PFSK-1 (cell line): ENCODE measurements around the gene SSMEM1.

ENCODE experiments used
- FOXP2 ChIP-seq: optimal IDR thresholded peaks from 2 replicates; pipeline ENCODE3; 2011; ENCODE audit warnings: borderline replicate concordance, control low read depth, inconsistent platforms; ENCODE audit not compliant: insufficient read depth; ENCODE audit errors: extremely low read length, extremely low read depth
- POLR2AphosphoS5 ChIP-seq: IDR thresholded peaks from 2 replicates; pipeline ENCODE4 v1.6.1; 2012; ENCODE audit warnings: low read depth, mild to moderate bottlenecking, control low read depth, low read length, moderate library complexity
- REST ChIP-seq, 2 experiments: IDR thresholded peaks; 2 replicates each; pipeline versions ENCODE4 v1.6.1 to v1.8.0; 2011 to 2012; ENCODE audit warnings: low read depth in 2 of 2, low read length in 2 of 2, control low read depth in 1 of 2, inconsistent platforms in 1 of 2, mild to moderate bottlenecking in 1 of 2, moderate library complexity in 1 of 2; ENCODE audit not compliant: insufficient read depth in 1 of 2
- SIN3A ChIP-seq: IDR thresholded peaks from 2 replicates; pipeline ENCODE4 v1.6.1; 2012; ENCODE audit warnings: mild to moderate bottlenecking, low read length, moderate library complexity, borderline replicate concordance; ENCODE audit not compliant: insufficient read depth
- TAF1 ChIP-seq: IDR thresholded peaks from 2 replicates; pipeline ENCODE4 v1.6.1; 2012; ENCODE audit warnings: low read length, control low read depth, borderline replicate concordance; ENCODE audit not compliant: insufficient read depth

SSMEM1 gene

DNA sequence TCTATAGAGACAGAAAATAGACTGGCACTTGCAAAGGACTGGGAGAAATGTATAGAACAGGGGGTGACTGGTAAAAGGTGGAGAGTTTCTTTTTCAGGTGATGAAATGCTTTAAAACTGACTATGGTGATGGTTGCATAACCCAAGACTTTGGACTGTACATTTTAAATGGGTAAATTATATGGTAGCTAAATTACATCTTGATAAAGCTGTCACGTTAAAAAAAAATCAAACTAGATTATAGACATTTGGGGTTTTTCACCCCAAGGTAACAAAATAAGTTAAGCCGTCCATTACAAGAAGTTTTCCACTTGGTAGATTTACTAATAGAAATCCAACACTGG is 26.4 kb upstream of the SSMEM1 start:
- TF ChIP-seq SIN3A (no peak), REST (IDR thresholded peaks at IDR 0.05; ENCODE audit: insufficient read depth in 1 of 2, low read depth in 2 of 2, low read length in 2 of 2) (no peak), POLR2AphosphoS5 (no peak), TAF1 (no peak)

- TF ChIP-seq TAF1, result no peak
- TF ChIP-seq POLR2AphosphoS5, result no peak
- TF ChIP-seq REST (IDR thresholded peaks at IDR 0.05; ENCODE audit: insufficient read depth in 1 of 2, low read depth in 2 of 2, low read length in 2 of 2), result no peak
- no peak for TF ChIP-seq SIN3A
- TF ChIP-seq FOXP2, result no peak
Observed at GRCh38 chr7:130182990-130183389, 24.7 kb upstream of the SSMEM1 start.

DNA sequence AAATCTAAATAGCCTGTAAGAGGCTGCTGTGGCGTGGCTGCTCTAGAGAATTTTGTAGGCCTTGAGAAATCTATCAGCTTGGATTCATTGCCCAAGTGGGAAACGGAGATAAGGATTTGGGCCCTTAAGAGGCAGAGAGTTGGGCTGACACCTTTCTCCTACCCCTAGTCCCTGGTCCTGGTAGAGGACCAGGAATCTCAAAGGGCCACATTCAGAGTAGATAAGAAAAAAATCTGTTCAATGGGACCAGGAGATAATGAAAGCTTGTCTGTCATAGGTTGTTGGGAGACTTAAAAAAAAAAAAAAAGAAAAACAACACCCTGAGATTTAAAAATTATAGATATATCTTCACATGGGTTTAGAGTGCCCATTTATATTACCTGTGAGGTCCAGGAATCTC is 20.3 kb upstream of the SSMEM1 start:
- TF ChIP-seq REST (IDR thresholded peaks at IDR 0.05; ENCODE audit: insufficient read depth in 1 of 2, low read depth in 2 of 2, low read length in 2 of 2), result no peak
- no peak for TF ChIP-seq SIN3A
- TF ChIP-seq FOXP2, result no peak
- TF ChIP-seq TAF1, result no peak
- no peak for TF ChIP-seq POLR2AphosphoS5

DNA sequence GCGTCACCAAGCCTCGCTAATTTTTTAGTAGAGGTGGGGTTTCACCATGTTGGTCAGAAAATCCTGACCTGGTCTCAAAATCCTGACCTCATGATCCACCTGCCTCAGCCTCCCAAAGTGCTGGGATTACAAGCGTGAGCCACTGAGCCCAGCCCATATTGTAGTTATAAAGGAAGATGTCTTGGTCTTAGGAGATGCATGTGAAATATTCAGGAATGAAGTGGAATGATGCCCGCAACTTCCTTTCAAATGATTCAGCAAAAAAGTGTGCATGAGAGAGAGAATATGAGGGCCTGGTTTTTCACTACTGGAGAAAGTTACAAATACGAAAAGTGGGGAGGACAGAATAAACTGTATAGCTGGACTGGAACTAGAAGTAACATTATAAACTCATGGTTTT is 18.3 kb upstream of the SSMEM1 start:
- TF ChIP-seq REST (IDR thresholded peaks at IDR 0.05; ENCODE audit: insufficient read depth in 1 of 2, low read depth in 2 of 2, low read length in 2 of 2) (no peak), POLR2AphosphoS5 (no peak), FOXP2 (no peak), SIN3A (no peak), TAF1 (no peak)

DNA sequence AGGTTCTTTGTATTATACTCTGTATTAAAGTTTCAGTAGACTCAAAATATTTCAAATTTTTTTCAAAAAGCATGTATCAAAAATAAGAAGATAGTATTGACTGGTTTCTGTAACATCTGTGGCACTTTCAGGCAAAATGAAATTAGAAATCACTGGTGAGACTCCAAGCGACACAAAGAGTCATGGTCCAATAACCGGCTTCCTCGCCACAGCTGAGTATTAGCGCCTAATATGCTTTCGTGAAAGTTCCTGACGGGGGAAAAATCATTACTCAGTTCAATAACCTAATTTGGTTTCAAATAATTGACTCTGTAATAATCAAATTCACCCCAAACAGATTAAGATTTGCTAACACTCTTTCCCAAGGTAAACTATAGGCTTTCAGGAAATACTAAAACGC is 15.9 kb upstream of the SSMEM1 start:
- TF ChIP-seq SIN3A (no peak), FOXP2 (no peak), TAF1 (no peak)

GRCh38 chr7:130195396-130195795 is 12.3 kb upstream of the SSMEM1 start:
- no peak for TF ChIP-seq SIN3A
- no peak for TF ChIP-seq FOXP2
- no peak for TF ChIP-seq TAF1
- TF ChIP-seq REST (IDR thresholded peaks at IDR 0.05; ENCODE audit: insufficient read depth in 1 of 2, low read depth in 2 of 2, low read length in 2 of 2), result no peak
- TF ChIP-seq POLR2AphosphoS5, result no peak
